NCI-H1694 treated with DMSO at 0.1 percent for 48 hours (cell line): Measurements from ENCODE around the gene LIPA.

Experiments used
- DNase-seq: peaks from one replicate; lab custom pipeline; 2025; lab: John Stamatoyannopoulos, UW

The LIPA gene

DNA sequence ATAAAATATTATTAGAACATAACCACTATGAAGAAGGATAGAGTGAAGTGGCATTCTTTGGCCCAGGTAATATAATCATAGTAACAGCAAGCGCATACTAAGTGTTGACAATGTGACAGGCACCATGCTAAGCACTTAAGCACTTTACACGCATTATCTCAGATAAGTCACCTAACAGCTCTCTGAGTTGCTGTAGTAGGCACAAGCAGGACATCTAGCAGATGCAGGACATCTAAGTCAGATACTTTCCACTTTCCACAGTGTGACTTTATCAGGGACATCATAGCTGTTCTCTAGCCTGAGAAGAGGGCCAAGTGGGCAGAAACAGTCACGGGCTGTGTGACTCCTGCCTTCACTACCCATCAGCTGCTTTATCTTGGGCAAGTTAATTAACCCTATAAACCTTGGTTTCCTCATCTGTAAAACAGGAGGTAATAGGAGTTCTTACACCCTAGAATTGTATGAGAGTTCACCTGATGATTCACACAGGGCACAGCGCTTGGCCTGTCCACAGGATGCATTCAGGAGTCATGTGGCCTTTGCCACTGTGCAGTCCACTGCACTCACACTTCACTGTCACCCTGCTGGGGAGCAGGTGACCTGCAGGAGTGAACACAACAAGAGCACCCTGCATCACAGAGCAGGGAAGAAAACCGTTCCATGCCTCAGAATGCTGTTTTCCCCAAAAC is 12.5 kb downstream of the LIPA start:
- DNase-seq: no peak

DNA sequence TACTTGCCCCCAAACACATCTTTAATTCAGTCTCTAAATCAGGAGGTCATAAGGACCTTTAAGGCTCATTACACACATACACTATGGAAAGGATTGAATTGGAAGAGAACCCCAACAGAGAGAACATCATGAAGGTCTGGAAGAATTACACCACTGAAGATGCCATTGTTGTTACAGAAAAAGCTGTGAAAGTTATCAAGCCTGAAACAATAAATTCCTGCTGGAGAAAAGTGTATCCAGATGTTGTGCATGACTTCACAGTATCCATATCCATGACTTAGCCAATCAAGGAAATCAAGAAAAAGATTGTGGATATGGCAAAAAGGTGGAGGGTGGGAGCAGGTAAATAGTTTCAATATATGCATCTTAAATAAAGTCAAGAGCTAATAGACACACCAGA is 13.7 kb downstream of the LIPA start:
- DNase-seq: no peak

DNA sequence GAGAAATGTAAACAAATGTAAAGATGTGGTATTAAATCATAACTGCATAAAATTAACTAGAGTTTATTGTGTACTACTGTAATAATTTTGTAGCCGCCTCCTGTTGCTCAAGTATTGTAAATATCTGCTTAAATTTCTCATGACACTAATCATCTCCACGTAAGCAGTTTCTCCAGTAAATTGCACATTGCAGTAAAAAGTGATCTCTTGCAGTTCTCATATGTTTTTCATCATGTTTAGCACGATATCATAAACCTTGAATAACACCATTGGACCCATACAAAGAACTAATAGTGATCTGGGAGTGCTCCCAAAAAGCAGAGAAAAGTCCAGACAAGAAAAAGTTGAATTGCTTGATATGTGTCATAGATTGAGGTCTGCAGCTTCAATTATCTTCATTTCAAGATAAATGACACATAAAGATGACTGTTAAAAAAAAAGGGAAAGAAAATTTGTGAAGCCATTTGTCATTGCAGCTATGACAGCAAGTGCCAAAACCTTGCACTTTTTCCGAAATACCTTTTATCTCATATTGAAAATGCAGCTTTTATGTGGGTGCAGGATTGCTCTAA is 15.3 kb downstream of the LIPA start:
- no peak for DNase-seq

DNA sequence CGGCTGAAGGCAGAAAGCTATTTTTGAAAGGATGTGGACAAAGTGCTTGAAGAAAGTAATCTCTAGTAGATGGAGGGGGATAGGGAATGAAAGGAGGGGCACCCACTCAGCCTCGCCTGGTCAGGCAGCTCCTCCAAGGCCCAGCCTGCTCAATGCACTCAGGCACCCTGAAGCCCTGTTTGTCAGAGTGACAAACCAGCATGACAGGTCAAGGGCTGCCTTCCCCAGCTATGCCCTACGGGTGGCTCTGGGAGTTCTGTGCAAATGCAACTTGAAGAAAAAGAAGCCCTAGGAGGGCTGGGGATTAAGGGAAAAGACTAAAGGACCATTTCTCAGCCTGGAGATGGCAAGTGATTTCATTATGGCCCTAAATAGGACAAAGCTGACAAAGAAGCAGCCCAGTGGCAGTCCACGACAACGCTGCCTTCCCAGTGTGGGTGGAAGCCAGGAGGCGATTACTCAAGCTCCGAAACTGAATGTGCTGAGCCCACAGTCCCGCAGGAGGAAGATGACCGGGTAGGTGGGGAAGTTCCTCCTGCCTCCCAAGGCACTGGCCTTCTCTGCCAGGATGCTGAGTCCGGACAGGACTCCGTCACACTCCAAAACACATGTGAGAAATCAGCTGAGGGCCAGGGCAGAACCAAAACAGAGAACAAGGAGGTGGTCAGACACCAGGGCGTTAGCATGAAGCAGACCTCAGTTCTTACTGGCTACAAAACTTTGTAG is 16.3 kb downstream of the LIPA start:
- DNase-seq: no peak

DNA sequence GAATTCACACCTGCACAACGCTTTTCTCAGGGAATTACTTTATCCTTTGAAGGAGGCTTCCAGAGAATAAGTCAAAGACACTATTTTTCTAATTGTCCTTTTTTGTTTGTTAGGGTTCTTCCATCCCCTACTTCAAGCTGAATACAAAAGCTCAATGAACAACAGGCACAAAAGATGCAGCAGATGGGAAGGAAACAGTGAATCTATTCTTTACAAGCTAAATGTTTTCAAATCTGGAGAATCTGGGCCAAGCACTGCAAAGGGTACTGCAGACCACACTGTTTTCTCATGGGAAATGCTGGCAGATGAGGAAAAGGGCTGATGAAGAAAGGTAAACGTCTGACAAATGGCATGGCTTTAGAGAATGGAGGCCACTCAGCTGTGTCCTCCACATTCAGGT is 18.5 kb downstream of the LIPA start:
- DNase-seq: no peak

DNA sequence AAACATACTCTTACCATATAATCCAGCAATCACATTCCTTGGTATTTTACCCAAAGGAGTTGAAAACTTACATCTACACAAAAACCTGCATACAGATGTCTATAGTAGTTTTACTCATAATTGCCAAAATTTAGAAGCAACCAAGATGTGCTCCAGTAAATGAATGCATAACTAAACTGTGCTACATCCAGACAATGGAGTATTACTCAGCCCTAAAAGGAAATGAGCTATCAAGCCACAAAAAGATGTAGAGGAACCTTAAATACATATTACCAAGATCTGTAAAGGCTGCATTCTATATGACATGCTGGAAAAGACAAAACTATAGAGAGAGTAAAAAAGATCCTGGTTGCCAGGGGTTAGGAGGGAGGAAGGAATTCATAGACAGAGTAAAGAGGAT is 22.6 kb downstream of the LIPA start:
- no peak for DNase-seq

DNA sequence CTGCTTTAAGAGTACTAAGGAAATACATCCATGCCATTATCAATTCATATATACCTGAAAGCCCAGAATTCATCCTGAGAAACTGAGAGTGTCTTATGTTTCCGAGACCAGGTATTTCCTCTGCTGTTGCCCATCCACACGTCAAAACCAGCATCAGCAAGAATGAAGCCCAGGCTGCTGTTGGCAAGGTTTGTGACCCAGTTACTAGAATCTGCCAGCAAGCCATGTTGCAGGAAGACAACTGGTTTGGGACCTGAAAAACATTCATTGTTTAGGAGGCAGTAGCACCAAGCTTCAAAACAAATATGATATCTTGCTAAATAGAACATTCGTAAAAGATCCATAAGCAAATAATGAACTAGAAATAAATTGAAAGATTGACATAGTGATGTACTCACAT is 23.4 kb downstream of the LIPA start:
- DNase-seq: no peak

DNA sequence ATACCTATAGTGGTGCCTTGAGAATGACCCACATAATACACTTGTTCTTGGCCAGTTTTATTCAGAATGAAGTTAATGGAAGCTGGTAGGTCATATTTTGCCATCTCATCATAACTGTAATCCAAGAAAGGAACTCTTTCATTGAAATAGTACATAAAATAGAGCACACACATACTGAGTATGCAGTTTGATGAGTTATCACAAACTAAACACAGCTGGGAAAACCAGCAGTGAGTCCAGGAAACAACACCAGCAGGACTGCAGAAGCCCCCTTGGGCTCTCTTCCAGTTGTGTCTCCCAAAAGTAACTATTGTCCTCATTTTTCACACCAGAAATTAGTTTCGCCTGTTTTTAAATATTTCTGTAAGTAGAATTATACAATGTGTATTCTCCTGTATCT is 24.7 kb downstream of the LIPA start:
- no peak for DNase-seq

DNA sequence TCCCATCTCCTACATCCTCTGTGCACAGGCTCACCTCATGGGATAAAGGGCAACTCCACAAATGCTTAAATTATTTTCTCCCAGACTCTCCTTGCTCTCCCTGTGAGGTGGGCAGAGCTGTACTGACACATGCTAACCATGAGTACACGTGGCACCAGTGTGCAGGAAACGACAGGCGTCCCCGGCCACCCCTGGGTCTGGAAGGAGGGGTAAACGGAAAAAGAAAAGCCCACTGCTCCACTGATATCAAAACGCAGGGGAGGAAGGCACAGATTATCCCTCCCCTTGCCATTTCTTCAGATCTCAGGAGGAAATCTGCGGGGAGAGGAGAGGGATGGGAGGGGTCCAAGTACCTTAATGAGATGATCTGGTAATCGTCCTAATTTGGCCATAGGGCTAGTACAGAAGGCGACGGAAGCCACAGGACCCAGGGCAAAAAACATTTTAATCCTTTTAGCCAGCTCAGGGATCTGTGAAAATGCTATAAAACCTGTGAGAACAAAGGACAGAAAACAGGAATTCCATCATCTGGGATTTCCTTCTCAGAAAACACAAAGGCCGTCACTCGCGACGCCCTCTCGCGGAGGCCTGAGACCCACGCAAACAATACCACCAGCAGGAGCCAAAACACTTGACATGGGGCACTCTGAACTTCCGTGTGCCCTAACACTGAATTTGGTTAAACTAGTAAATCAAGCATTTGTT is 26.7 kb downstream of the LIPA start:
- no peak for DNase-seq

DNA sequence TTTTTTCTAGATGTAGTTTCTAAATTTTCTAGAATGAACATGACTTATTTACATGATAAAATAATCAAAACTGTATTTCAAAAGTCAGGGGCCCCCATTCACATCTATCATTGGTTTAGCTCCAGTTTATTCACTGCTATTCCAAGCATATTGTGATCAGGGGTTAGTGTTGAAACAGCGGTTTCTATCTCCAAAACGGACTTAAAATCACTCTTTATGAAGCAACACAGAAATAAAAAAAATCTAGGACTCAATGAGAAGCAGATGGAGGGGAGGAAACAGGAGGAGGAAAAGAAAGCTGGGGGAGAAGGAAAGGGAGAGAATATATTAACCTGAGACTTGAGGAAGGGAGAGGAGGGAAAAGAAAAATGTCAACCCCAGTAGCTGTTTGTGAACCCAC is 29.7 kb downstream of the LIPA start:
- DNase-seq: no peak

DNA sequence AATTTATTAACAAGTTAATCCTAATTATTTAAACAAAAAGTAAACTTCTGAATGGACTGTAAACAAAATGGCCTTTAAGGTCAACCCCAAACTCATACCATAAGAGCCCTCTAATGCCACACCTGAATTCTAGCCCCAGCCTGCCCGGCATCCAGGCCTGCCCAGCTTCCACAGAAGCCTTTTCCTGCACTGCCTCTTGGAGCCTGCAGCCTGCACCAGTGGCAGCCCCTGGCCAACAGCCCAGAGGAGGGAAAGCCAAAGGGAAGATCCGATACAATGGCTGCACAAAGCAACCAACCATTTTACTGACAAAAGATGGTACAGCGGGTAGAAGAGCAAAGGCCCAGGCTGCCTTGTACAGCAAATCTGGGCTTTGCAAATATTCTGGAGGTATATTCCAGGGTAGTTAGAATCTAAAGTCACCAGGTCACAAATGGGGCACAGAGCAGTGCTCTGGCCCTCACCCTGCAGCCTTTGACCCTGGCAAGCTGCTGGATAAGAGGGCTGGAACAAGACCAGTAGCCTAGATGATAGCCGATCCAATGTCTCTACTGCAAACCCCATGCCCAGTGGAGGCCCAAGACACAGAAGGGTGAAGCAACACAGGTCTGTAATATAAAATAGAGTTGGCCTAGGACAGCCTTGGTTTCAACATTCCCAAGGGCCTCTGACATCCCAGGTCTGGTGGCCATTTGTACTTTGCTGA is 31.9 kb downstream of the LIPA start:
- DNase-seq: no peak

DNA sequence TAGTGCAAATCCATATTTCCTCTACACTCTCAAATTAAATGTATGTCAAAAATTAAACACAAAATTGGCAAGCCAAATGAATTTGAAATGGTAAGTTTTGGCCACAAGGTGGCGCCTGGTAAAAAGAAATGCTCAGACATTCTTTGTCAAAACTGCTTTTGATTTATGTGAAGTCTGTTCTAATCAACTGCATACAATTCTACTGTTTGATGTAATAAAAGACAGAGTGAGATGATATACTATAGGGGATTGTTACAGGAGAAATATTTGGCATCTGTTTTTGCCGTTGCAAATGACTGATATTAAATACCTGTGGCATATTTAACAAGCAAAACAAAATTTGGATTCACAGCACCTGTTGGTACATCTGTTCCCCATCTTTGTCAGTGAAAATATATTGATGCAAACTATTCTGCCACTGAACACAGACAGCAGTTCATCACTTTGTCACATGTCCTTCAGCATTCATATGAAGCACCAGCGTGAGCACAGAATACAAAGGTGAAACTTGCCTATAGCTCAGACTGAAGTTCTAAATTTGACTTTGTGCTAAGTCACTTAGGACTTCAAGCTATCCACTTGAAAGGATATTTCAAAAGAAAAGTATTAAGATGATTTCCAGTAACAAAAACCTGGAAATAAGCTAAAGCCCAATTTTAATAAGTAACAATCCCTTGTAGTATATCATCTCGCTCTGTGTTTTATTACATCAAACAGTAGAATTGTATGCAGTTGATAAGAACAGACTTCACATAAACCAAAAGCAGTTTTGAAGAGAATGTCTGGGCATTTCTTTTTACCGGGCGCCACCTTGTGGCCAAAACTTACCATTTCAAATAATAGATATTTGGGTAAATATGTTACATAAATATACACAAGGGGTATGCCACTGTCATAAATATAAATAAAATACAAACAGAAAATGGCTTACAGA is 34.3 kb downstream of the LIPA start:
- peak; percentile 53 for DNase-seq

DNA sequence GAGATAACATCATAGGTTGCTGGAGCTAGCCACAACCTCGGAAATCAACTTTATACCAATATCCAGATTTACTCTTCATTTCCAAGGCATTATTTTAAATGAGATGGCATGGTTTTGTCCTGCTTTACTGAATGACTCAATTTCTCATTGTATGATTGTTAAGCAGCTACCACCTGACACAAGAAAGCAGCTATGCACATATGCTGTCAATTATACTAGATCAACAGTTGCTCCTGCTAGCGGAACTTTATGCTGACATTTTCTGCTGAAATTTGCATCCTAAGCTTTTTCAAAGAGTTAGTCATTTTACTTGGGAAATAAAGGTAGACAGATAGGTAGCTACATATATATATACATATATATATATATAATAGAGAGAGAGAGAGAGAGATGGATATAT is 35.5 kb downstream of the LIPA start:
- DNase-seq: no peak

DNA sequence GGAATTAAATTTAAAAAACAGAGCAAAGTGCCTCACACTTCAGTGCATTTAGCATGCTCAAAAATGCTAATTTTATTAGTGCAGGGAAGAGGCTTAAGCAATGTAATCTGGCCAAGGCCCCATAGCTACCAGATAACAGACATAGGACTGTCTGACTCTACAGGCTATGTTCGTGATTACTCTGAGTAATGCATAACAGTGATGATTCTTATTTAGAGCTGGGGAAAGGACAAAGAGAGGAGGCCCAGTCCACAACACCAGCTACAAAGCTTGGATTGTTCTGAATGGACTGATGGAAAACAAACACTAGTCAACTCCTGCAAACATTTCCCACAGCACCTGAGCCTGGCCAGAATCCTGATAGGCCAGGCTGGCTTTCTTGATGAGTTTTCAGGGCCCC is 36.1 kb downstream of the LIPA start:
- DNase-seq: no peak

DNA sequence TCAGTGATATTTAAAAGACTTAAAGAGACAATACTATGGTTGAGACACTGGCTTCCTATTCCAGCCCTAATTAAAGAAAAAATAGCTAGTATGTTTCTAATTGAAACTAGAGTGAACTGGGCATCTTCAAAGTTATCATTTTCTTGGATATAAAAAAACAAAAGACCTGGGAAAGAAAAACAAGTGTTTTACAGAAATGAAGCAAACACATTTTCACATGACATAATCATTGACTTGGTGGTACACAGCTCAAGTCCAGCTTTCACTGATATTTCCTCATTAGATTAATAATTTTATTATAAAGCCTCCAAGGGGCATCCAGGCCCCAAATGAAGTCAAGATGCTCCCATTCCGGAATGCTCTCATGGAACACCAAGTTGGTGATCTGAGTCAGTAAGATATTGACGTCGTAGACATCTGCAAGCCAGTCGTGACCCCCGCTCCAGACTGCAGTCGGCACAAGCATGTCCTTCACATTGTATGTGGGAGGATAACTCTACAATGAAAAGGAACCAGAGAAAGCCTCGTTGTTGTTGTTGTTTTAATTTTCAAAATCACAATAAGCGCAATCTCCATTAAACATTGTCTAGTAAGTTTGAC is 36.9 kb downstream of the LIPA start:
- DNase-seq: no peak

DNA sequence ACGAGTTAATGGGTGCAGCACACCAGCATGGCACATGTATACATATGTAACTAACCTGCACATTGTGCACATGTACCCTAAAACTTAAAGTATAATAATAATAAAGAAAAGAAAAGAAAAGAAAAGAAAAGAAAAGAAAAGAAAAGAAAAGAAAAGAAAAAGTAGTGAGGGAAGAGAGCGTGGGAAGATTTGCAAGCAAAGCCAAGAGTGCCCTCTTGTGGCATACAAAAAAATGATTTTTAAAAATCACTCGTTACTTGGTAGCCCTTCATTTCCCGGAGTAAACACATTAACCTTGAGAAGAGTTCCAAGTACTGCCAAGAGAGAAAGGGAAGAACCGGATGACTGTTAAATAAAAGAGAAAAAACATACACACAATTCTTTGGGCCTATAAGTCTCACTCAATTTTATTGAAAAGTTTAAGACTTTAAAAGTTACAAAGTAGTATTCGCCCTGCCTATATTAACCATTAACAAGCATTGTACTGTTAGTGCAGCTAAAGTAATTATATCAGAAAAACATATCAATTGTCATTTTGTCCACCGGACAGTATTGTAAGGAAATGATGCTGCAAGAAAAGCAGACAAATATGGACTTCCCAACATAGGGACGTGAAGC is 38.3 kb downstream of the LIPA start:
- DNase-seq: peak; percentile 13

DNA sequence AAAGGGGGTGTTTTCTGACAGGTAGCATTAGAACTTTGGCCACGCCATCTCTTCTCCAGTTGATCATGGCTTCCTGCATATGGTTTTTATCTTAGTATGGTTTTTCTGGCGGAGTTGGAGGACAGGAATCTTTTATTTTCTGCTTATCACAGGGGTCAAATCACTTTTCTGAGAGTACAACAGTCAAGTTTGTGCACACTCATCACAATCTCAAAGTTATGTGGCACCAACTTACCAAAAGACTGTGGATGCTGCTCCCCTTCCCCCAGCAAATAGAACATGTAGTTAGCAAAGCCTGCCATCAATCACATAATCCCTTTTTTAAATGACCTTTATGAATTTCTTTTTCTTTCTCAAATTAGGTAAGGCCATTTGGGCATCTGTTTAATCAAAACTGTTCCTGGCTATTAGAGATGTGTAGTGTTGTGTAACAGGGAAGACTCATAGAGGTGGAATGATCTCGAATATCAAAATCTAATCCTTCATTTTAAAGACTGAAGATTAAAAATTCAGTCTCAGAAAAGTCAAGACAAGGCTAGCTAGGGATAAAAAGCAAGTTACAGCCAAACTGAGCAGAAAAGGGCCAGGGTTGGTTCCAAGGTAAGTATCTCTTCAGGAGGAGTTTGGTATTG is 40.7 kb downstream of the LIPA start:
- no peak for DNase-seq

DNA sequence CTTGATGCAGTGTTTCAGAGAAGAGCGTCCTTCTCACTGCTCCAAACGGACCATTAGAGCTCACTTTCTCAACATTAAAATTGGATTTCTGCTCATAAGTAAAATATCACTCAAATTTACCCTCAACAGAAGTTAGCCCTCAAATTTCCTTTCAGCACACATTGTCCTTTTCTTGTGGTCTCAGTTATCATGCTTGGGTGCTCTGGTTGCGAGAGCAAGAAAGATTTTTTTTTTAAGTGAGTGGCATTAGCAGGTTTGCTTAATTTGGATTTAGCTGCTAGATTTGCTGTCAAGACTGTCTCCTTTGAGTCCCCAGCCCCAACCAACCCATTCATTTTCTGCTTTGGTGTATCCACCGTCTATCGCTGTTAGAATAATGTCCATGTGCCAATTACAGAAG is 41.9 kb downstream of the LIPA start:
- no peak for DNase-seq

DNA sequence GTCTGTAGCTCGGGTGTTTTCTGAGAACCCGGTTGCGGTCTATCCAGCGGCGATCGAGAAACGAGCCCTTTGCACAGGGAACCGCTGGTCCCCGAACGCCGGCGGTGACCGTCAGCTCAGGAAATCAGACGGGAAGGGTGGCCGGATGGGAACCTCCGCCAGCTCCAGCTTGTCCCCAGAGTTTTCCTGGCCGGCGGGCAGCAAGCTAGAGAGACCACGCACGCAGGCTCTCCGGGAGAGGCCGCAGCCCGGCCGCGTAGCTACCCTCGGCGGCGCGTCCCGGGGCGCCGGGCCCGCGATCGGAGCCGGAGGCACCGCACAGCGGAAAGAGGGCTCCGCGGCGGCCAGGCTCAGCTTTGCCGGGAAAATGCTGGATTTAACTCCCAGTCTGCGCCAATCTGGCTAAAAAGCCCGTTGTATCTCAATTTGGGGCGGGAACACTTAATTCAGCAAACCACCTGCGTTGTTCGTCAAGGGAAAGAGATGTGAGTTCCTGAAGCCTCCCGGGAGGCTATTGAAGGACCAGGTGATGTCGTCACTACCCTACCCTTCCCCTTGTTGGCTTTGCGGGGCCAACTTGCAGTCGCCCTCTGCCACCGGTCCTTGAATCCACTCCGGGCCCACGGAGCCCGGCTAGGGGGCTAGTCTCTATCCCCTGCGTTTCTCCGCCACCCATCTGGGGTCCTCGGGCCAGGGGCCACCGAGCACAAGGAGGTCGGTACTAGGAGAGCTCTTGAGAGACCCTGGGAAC is 43.6 kb downstream of the LIPA start:
- peak; percentile 5 for DNase-seq
